Stimulated activated CD4-positive, alpha-beta T cell treated with anti-CD3 and anti-CD28 coated beads, TNF-alpha, amount 100 ng/mL, for 1 hour (primary cell): ENCODE data around the gene ABCA6.

Experiments used
- DNase-seq, 3 donors: peaks; one replicate each; pipeline ENCODE4 v3.0.0-alpha.2; 2020; ENCODE audit warnings: low read depth in 3 of 3, low spot score in 1 of 3

ABCA6 gene

DNA sequence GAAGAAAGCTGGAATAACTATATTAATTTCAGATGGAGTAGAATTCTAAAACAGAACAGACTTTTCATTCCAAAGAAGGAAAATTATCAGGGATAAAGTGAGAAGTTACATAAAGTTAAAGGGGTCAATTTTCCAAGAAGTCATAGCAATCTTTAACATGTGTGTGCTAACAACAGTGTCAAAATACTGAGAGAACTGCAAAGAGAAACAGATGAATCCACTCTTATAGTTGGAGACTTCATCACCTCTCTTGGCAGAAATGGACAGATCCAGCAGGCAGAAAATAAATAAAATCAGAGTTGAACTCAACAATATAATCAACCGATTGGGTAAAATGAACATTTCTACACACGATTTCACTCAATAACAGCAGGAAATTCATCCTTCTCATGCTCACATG is 86.4 kb downstream of the ABCA6 start:
- DNase-seq = no peak

- no peak for DNase-seq
Observed at GRCh38 chr17:69050999-69051775, 90.5 kb downstream of the ABCA6 start.

DNA sequence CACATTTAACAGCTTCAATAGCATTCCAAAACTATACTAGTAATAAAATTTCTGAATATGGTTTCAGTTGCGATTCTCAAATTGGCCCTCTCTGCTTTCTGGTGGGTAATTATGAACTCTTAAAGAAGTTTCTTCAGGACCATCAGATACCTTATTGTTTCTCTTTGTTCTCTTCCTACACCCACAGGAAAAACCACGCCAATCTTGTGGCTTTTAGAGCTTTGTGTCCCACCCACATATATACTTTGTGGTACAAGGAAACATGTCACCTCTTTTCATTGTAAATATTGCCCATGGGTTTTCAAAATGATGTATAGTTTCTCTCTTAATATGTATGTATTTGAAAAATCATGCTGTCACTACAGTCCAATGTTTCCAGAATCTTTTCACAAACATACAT is 93.1 kb downstream of the ABCA6 start:
- DNase-seq = no peak

- no peak for DNase-seq
Observed at GRCh38 chr17:69047368-69048263, 94.1 kb downstream of the ABCA6 start.

GRCh38 chr17:69046121-69046807 is 95.4 kb downstream of the ABCA6 start:
- DNase-seq = no peak

GRCh38 chr17:69045646-69046045 is 96.0 kb downstream of the ABCA6 start:
- DNase-seq = no peak

DNA sequence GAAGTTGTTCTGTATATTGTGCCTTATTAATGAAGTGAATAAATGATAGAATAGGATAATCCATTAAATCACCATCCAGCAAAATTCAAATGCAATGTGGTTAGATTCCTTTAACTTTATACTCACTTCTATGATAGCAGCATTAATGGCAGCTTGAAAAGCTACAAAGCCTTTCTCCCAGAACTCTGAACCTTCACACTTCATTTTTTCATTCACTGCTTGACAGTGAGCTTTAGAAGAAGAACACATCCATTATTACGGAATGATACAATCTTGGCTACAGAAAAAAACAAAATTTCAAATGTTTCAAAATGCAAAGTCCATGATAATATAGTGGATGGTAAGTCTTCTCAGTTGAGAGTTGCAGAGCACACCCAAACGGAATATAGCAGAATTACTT is 97.3 kb downstream of the ABCA6 start:
- DNase-seq = no peak

DNA sequence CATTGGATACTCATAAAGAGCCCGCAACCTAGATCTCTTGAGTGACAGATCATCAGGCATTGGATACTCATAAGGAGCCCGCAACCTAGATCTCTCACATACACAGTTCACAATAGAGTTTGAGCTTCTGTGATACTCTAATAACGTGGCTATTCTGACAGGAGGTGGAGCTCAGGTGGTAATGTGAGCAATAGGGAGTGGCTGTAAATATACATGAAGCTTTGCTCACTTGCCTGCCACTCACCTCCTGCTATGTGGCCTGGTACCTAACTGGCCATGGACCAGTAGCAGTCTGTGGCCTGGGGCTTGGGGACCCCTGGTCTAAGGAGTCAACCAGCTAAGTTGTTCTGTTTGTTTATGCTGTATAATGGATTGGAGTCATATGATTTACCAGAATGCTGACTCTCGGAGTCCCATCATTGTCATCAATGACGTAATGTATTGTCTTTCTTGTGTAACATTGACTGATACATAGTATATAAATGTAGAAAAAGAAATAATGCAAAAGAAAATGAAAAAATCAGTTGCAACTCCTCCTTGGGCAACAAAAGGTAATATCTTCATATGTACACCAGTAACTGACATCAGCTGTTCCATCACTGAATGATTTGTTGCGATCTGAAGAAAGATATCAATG is 98.5 kb downstream of the ABCA6 start:
- no peak for DNase-seq

GRCh38 chr17:69042308-69042707 is 99.4 kb downstream of the ABCA6 start:
- no peak for DNase-seq

GRCh38 chr17:69031839-69032238 is 109.9 kb downstream of the ABCA6 start:
- no peak for DNase-seq

DNA sequence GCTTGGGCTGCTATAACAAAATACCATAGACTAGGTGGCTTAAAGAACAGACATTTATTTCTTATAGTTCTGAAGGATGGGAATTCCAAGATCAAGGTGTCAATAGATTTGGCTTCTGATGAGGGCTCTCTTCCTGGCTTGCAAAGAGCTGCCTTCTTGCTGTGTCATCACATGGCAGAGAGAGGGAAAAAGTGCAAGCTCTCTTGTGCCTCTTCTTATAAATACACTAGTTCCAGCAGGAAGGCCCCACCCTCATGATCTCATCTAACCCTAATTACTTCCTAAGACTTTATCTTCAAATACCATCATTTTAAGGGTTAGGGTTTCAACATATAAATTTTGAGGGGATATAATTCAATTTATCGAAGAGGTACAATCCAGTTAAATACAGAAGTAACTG is 111.5 kb downstream of the ABCA6 start:
- DNase-seq = no peak
